Measurements from ENCODE around the gene RPLP2.

RPLP2 gene

GRCh38 chr11:830295-831117 lies 20.7 kb downstream of the RPLP2 start:
- peak overlapping the region; percentile 4 to 35 (median 19) for H3K4me3 ChIP-seq
- H3K27ac ChIP-seq: peak overlapping the region in 3 of 21 experiments; percentile 17 to 68 (median 25)

GRCh38 chr11:831118-831864 lies 21.5 kb downstream of the RPLP2 start:
- H3K4me3 ChIP-seq: peak overlapping the region in 5 of 7 experiments; percentile 4 to 35 (median 29)
- no peak overlapping the region for H3K27ac ChIP-seq

- peak overlapping the region in 18 of 21 experiments; percentile 7 to 93 (median 87) for H3K27ac ChIP-seq
- peak overlapping the region; percentile 19 to 77 (median 70) for H3K4me3 ChIP-seq
Measured at GRCh38 chr11:831961-832528, 22.3 kb downstream of the RPLP2 start.

- peak within 1 kb of the TSS; percentile 65 to 93 (median 88) for H3K27ac ChIP-seq
Measured at GRCh38 chr11:832529-833113, 22.9 kb downstream of the RPLP2 start, which contains the start of gene CD151. TSS of gene CD151 (plus strand) at chr11:832952. CDS start at chr11:836070, 3,118 bp downstream.

GRCh38 chr11:833114-833791 lies 23.5 kb downstream of the RPLP2 start:
- Histone ChIP-seq H3K4me3 (peak overlapping the region; percentile 59 to 77 (median 71)), H3K27ac (peak overlapping the region; percentile 65 to 93 (median 88))

More at GRCh38 chr11:832529-833113, 22.9 kb downstream of the RPLP2 start, which contains the start of gene CD151:
- peak within 1 kb of the TSS; percentile 59 to 77 (median 71) for H3K4me3 ChIP-seq

- peak overlapping the region in 20 of 21 experiments; percentile 65 to 93 (median 88) for H3K27ac ChIP-seq
Measured at GRCh38 chr11:833849-834311, 24.1 kb downstream of the RPLP2 start.

GRCh38 chr11:834371-835316 lies 24.9 kb downstream of the RPLP2 start:
- Histone ChIP-seq H3K4me3 (peak overlapping the region in 5 of 7 experiments; percentile 59 to 77 (median 71)), H3K27ac (peak overlapping the region in 20 of 21 experiments; percentile 12 to 93 (median 84))

More at GRCh38 chr11:833849-834311, 24.1 kb downstream of the RPLP2 start:
- H3K4me3 ChIP-seq: peak overlapping the region; percentile 59 to 77 (median 71)

GRCh38 chr11:836274-836673 lies 26.5 kb downstream of the RPLP2 start:
- Histone ChIP-seq H3K4me3 (no peak overlapping the region), H3K27ac (no peak overlapping the region)

- Histone ChIP-seq H3K4me3 (no peak overlapping the region), H3K27ac (no peak overlapping the region)
Measured at GRCh38 chr11:836700-837099, 26.9 kb downstream of the RPLP2 start.

GRCh38 chr11:837189-837989 lies 27.6 kb downstream of the RPLP2 start:
- Histone ChIP-seq H3K4me3 (no peak overlapping the region), H3K27ac (no peak overlapping the region)

- no peak overlapping the region for H3K4me3 ChIP-seq
- H3K27ac ChIP-seq: peak overlapping the region in 1 of 21 experiments; percentile 0
Measured at GRCh38 chr11:837990-838307, 28.2 kb downstream of the RPLP2 start.

- no peak overlapping the region for H3K4me3 ChIP-seq
- H3K27ac ChIP-seq: peak overlapping the region in 5 of 21 experiments; percentile 0 to 41 (median 8)
Measured at GRCh38 chr11:838441-839279, 28.9 kb downstream of the RPLP2 start.

- no peak overlapping the region for H3K4me3 ChIP-seq
- H3K27ac ChIP-seq: peak overlapping the region in 3 of 21 experiments; percentile 1 to 41 (median 8)
Measured at GRCh38 chr11:839280-839623, 29.5 kb downstream of the RPLP2 start.

- Histone ChIP-seq H3K27ac (peak overlapping the region in 4 of 21 experiments; percentile 3 to 24 (median 8)), H3K4me3 (peak overlapping the region in 1 of 7 experiments; percentile 3)
Measured at GRCh38 chr11:839875-840617, 30.3 kb downstream of the RPLP2 start.

- peak overlapping the region; percentile 91 to 100 (median 98) for H3K27ac ChIP-seq
Measured at GRCh38 chr11:841981-842369, 32.2 kb downstream of the RPLP2 start.

More at GRCh38 chr11:841981-842369, 32.2 kb downstream of the RPLP2 start:
- H3K4me3 ChIP-seq: peak overlapping the region; percentile 70 to 99 (median 86)
